Midbrain (tissue), 1 donor: ENCODE data around the gene EHBP1.

ENCODE experiments used
- DNase-seq: peaks from one replicate; lab custom pipeline; 2025; lab: John Stamatoyannopoulos, UW

Gene EHBP1

DNA sequence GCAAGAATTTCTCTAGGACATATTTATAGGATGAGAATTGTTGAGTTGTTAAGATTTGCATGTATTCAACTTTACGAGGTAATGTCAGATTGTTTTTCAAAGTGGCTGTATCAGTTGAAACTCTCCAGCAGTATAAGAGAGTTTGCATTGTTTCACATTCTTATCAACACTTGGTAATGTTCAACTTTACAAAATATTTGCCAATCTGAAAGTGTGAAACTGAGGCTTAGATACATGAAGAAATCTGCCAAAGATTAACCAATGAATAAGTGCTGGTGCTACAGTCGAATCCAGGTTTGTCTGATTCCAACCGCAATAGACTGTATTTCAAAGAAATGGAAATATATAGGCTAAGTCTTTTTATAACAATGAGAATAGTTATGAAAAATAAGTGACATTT lies 117.0 kb downstream of the EHBP1 start:
- DNase-seq: no peak

GRCh38 chr2:62824388-62824787 lies 118.9 kb downstream of the EHBP1 start:
- no peak for DNase-seq

DNA sequence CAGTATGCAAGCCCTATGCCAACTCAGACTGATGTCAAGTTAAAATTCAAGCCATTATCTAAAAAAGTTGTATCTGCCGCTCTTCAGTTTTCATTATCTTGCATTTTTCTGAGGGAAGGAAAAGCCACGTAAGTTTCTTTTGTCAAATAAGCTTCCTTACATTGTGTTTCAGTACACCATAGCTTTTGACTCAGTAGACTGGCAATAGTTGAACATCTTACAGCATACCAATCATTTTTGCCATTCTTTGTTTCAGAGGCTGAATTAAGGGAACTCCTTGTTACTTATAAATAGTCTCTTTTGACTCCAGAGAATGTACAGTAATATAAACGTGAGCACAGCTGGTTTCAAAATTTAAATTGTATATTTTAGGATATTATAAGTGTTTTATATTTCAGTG lies 120.6 kb downstream of the EHBP1 start:
- DNase-seq: no peak

DNA sequence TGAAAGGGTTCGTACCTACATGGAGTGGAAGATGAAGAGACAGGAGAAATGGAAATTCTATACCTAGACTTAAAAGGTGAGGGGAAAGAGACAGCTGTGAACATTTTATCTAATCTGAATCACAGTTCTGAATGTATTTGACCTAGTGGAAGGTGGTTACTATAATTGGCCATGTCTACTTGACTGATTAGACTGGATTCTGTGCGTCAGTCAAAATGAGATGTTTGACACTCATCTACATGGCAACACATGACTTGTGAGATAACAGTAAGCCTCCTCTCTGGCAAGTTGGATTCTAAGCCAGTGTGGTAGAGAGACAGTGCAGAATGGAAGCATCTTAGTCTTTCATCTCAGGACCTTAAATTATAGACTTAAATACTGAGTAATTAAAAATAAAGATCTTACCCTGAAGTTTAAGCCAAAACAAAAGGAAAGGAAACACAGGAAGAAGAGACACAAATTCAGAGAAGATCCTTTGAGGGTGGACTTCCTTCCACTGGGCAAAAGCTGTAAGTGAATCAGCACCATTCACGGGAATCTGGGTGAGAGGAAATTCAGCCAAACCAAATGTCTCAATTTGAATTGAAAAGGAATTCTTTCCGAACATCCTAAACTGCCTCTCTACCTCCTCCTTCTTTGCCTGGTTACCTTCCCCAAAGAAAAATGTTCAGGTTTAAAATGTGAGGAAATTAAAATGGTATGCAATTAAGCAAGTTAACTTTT lies 121.6 kb downstream of the EHBP1 start:
- no peak for DNase-seq

DNA sequence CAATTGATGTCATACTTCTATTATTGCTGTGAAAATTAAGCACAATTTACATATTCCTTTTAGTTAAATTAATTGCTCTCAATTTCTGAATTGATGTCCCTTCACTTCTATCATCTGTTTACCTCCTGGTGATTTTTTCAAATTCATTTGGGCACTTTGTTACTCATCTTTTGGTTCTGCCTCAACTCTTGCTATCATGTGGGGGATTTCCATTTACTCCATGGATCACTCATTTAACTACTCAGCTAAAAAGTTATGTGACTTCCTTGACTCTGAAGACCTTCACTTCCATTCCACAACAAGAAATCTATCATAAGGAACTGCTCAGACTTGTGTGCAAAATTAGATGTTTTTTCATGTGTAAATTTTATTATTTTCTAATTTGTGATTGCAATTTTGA lies 126.2 kb downstream of the EHBP1 start:
- no peak for DNase-seq

DNA sequence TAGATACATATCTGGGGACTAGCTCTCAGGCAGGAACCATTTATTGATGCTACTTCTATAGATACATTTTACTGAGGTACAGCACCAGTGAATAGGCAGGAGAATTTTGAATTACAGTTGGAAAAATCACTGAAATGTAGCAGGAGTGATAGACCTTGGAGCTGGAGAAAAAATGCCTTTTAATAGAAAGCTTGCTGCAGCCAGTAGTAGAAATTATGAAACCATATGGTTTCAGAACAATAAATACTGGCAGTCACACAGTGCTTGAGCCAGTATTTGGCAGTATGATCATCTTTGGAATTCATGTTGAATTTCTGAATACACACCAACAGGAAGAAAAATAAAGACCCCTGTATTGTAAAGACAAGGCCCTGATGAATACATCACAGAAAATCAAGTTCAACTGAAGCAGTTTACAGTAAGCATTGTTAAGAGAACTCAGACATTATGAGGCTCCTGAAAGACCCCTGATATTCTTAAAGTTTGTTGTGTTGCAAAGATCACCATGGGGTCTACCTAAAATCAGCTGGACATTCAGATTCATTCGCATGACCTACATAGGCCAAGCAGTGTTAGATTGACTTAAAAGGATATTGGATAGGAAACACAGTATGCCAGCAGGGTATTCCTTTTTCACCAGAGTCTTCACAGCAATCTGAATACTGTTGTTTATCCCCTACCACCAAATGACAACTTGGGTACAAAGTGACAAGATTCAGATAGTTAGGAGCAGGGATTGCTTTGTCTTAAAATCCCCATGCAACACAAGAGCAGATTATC lies 139.0 kb downstream of the EHBP1 start:
- DNase-seq: no peak

GRCh38 chr2:62845256-62845655 lies 139.7 kb downstream of the EHBP1 start:
- DNase-seq: no peak

DNA sequence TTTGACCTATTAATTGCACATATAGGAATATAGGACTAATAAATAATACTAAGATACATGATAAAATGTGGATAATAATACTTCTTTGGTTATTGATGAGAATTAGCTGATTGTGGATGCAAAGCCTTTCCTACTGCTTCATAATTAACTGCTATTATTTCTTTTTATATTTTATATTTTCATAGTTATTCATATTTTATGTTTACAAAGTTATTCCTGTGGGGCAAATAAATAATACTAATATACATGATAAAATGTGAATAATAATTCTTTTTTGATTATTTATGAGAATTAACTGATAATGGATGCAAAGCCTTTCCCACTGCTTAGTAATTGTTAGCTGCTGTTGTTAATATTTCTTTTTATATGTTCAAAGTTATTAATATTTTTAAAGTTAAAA lies 146.7 kb downstream of the EHBP1 start:
- no peak for DNase-seq

DNA sequence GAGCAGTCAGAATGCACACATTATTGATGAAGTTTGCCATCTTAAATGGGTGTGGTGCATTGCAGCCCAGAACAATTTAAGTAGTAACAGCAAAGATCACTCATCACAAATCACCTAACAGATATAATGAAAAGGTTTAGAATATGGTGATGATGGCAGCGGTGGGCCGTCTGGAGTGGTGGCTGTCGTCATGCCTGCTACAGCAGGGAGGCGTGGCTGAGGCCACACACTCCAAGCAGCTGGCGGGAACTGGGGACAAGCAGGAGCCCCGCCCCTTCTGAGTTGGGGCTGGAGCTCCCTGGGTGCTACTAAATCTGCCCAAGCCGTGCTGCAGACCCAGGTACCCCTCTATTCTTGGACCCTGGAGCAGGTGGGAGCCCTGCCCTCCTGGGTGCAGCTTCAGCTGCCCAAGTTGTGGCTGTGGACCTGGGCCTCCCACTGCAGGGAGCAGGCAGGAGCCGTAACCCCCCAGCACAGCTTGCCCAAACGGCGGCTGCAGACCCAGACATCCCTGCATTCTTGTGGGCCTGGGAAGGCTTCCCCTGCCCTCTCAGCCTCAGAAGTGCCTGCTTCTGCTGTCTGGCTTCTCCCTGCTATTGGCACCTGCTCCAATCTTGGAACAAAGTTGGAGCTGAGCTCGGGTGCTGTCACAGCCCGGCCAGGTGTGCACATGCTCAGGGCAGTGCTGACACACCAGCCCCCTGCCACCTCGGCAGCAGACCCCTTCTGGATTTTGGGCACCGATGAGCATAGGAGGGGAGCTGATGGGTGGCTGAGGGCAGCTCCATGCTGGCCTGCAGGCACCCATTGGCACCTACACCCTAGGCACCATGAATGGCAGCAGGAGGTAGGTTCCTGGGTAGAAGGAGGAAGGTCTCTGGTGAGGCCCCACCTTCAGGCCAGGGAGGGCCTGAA lies 149.3 kb downstream of the EHBP1 start:
- DNase-seq: no peak

GRCh38 chr2:62856228-62857040 lies 150.9 kb downstream of the EHBP1 start:
- DNase-seq: no peak

- DNase-seq: no peak
Observed at GRCh38 chr2:62857139-62857931, 151.8 kb downstream of the EHBP1 start.

- DNase-seq: no peak
Observed at GRCh38 chr2:62858231-62858832, 152.8 kb downstream of the EHBP1 start.

DNA sequence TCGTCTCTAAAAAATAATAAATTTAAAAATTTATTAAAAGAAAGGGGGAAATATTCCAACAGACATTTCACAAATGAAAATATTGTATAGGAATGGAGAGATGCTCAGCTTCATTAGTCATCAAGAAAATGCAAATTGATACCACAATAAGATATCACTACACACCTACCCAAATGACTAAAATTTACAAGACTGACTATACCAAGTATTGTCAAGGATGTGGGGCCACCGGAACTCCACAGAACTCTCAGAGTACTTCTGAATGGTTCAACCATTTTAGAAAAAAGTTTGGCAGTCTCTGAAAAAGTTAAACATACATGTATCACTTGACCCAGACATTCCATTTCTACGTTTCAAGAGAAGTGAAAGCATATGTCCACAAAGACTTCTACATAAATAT lies 163.4 kb downstream of the EHBP1 start:
- no peak for DNase-seq

DNA sequence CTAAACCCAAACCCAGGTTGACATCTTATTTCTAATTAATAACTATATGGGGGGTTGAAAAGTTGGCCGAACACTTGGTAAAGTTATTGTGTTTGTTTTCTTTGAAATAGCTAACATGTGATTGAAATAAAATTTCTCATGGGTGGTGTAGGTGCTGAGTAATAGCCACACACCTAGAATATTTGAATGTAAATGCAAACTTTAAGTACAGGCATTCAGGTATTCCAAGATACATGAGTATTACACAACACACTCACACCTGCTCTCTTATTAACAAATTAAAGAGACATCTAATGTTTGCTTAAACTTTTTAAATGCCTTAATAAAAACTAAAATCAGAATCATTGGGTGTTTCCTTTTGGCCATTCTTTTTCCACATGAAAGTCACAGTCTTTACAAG lies 165.5 kb downstream of the EHBP1 start:
- no peak for DNase-seq

DNA sequence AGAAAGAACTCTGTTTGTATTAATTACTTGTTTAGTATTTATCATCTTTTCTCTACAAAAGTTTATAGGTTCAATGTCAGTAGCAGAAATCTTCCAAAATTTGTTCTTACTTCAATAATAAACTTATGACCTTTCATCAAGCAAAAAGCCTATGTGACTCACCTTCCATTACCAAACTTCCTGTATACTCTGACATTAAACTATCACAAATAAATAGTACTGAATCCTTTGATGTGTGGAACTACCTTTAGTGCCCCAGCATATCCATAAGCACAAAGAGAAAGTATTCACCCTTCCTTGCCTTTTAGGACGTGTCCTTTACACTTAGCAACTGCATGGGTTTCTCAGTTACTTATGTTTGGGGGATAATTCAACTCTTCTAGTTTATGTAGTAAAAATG lies 166.0 kb downstream of the EHBP1 start:
- no peak for DNase-seq

- DNase-seq: no peak
Observed at GRCh38 chr2:62873603-62874002, 168.1 kb downstream of the EHBP1 start.

GRCh38 chr2:62874881-62875383 lies 169.4 kb downstream of the EHBP1 start:
- no peak for DNase-seq

DNA sequence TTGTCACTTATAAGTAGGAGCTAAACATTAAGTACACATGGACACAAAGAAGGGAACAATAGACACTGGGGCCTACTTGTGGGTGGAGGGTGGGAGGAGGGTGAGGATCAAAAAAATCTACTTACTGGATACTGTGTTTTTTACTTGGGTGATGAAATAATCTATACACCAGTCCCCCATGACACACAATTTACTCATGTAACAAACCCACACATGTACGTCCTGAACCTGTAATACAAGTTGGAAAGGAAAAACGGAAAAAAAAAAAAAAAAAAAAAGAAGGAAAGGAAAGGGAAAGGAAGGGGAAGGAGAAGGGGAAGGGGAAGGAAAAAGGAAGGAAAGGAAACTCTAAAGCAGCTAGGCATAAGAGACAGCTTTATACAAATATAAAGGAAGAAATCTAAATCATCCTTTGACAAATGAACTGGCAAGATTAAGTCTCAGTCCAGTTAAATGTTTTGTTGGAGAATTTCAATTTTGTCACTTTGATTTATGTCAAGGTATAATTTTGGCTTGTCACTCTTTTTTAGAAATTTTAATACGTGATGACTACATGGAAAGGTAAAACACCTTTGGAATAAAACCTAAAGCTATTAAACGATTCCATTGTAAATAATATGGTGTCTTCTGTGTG lies 175.8 kb downstream of the EHBP1 start:
- DNase-seq: no peak

- no peak for DNase-seq
Observed at GRCh38 chr2:62883629-62884028, 178.1 kb downstream of the EHBP1 start.

DNA sequence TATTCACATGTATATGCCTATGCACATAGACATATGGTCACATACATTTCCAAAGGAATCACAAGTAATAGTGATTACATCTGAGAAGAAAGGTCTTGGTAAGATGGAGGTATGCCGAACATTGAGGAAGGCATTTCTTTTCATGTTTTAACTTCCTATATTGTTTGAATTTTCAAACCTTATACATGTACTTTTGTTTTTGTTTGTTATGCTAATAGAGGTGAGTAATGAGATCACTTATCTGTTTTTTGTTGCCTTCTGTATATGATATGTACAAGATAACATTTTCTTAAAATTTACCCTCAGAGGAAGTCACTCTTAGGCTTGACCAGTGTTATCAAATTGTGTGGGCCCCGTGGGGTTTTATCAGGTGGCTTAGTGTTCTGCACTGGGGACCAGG lies 178.6 kb downstream of the EHBP1 start:
- DNase-seq: no peak
